Measurements from ENCODE around the gene NXPH3.
"Not testable (repeated sequence)": the region's sequence is repeated elsewhere in the genome, so short reads cannot be mapped to it uniquely, and the experiment has no call there.

GRCh38 chr17:49568695-49569047 lies 7.0 kb upstream of the NXPH3 start:
- not testable (repeated sequence) for TF ChIP-seq CTCF, POLR2A (IDR thresholded peaks at IDR 0.05)

Data from thyroid gland (tissue), 4 donors.